ENCODE data around the gene ACOT9.

The ACOT9 gene

DNA sequence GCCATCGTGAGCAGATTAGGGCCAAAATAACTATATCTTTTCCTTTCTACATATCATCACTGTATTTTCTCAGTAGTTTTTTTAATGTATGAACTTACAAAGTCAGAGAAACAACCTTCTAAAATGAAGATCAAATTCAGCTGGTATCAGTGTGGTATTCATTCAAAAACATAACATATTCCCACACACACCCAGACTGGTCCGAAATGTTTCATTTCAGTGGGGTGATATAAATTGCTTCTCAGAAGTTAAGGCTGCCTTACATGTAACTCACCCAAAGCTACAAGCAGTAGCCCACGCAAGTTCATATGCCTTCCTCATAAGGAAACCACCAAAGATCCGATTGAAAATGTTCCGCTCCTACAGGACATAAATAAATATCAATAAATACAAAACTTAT is 37.8 kb downstream of the ACOT9 start:
- TF ChIP-seq, protein P1, sequence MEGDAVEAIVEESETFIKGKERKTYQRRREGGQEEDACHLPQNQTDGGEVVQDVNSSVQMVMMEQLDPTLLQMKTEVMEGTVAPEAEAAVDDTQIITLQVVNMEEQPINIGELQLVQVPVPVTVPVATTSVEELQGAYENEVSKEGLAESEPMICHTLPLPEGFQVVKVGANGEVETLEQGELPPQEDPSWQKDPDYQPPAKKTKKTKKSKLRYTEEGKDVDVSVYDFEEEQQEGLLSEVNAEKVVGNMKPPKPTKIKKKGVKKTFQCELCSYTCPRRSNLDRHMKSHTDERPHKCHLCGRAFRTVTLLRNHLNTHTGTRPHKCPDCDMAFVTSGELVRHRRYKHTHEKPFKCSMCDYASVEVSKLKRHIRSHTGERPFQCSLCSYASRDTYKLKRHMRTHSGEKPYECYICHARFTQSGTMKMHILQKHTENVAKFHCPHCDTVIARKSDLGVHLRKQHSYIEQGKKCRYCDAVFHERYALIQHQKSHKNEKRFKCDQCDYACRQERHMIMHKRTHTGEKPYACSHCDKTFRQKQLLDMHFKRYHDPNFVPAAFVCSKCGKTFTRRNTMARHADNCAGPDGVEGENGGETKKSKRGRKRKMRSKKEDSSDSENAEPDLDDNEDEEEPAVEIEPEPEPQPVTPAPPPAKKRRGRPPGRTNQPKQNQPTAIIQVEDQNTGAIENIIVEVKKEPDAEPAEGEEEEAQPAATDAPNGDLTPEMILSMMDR (IDR thresholded peaks at IDR 0.05), result no peak

DNA sequence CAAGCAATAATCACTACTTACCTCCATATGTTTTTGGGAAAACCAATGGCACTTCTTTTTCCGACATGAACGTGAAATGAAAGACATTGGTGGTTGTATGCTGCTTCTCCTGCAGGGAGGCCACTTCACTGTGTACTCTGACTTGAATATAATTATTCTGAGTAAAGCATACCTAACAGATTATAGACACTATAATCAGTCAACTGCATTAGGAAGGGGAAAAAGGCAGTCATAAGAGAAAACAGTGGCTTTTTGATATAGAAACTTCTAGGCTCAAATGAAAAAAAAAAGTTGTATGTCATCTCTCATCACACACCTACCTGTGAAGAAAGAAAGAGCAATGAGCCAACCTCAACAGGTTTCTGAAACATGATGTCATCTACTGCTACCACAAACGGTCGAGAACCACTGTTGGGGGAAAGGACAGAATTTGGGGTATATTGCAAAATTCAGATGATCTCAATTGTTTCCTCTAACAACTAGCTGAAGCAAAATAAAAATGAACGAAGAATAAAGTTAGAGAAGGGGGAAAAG is 38.3 kb downstream of the ACOT9 start:
- TF ChIP-seq, protein P1 (IDR thresholded peaks at IDR 0.05), result no peak

DNA sequence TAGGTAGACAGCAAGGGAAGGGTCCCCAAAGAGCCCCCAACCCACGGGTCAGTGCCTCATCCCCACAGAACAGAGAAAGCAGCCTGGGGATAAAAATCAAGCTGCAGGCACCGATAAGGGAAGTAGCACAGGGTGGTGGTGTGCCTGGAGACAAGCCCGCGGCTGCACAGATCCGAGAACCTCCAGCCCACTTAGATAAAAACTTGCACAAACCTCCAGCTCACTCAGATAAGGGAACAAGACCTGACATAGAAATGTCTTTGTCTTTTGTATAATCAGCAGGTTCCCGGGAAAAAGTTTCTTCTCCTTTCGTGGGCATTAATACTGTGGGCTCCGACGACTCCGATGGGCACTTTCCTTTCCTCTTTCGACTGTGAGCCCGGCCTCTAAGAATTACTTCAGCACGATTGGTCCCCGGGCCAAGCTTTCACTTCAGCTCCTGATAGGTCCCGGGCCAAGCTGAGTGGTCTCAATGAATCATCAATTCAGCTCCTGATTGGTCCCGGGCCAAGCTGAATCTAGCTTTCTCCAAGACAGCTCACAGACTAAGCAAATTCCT is 43.4 kb downstream of the ACOT9 start:
- TF ChIP-seq, protein P1 (IDR thresholded peaks at IDR 0.05), result no peak

DNA sequence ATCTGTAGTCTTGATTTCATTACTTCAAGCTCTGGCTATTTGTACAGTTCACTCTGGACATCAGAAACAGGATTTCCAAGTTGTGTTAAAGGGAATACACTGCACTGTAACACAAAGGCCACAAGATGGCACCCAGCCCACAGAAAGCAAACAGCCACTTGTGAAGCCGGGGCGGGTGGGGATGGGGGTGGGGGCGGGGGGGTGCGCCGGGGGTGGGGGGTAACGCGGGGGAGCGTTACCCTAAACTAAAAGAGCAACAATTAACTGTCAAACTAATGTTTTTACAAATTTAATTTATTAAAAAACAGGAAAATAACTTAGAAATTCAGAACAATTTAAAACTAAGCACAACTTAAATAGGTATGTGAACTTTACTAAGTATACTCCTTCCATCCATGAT is 48.5 kb downstream of the ACOT9 start:
- TF ChIP-seq, protein P1 (IDR thresholded peaks at IDR 0.05), result peak; percentile 42; the same call in 1 of the 2 replicates

DNA sequence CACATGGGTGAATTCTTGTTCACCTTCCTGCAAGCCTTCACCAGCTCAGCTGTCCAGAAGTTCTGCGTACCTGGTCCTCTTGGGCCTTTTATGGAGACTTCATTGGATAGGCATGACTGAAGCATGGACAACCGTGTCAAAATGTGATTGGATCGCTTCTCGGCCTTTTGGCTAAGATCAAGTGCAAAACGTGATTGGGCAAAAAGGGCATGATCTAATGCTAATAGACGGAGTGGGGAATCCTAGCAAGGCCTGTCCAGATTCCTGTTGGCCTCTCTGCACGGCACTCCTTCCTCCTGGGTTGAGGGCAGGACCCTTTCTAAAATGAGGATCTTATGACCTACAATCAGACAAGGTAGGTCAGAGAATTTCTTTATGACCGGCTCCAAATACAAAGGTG is 50.9 kb downstream of the ACOT9 start:
- TF ChIP-seq, protein P1 (IDR thresholded peaks at IDR 0.05), result no peak

DNA sequence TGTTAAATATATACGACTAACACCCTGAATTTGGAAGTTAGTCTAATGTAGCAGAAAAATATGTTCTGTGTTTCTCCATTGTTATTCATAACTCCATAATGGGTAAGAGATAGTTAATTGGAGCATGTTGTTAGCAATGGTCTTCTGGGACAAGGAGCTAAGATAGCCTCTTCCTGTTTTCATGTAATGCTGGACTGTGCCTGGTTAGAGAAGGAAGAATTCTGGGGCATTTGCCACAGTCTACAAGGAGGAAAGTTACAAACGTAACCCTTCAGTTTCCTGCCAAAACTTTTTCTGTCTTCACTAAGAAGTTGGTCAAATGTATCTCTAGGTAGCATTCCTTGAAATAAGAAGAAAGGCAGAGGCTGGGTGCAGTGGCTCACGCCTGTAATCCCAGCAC is 70.0 kb downstream of the ACOT9 start:
- TF ChIP-seq, protein P1 (IDR thresholded peaks at IDR 0.05), result no peak

DNA sequence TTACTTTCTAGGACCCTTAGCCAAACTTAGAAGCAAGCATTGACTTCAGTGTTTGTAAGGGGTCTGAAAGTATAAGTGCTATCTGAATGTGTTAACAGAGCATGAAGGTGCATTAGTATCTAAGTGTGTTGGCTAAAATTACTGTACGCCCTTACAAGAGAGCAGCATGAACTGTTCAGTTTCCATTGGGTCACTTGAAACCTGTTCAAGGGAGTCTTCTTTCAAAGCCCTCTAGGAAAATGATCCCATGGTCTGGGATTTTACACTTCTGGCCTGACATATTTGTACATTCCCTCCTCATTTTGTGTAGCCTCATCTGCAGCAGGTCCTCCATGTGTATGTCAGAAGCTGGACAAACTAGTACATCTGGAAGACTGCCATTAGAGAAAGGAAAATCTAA is 72.5 kb downstream of the ACOT9 start:
- TF ChIP-seq, protein P1 (IDR thresholded peaks at IDR 0.05), result no peak

DNA sequence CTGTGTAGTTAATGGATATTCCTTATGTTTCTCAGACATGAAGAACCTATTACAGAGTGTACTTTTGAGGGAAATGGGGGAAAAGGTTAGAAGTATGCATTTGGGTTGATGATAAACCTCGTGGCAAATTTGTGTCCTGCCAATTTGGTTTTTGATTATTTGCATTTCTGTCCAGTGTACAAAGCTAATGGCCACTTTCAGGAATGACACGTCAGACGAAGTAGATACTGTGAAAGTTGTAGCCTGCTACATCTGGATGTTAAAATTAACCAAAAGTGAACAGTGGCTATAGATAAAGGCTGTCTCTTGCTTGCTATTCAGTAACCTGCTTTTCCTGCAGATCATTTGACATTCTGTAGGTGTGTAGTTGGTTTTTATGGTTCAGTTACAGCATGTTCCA is 74.7 kb downstream of the ACOT9 start:
- TF ChIP-seq, protein P1 (IDR thresholded peaks at IDR 0.05), result no peak
